SK-N-SH (cell line): ENCODE results near the gene NR1I2. TPM values are rescaled to one million over a fixed set of nuclear protein-coding genes. Genes with fewer than 3 reads are reported as not detected.

Experiments
- CTCF ChIA-PET: fragments of 300-600, 350-600 bp; formaldehyde crosslinking; extraction: SDS; loops from one replicate; lab custom pipeline; 2021; lab: Yijun Ruan, JAX
- POLR2A ChIA-PET: fragments of 350-600 bp; sonication (Branson Sonifier 250); formaldehyde crosslinking; extraction: SDS; loops from one replicate; lab custom pipeline; 2020; ENCODE audit warnings: antibody characterized with exemption, inconsistent platforms; lab: Yijun Ruan, JAX
- DNase-seq: peaks from one replicate; pipeline ENCODE4 v3.0.0; 2012
- H2AFZ ChIP-seq: fragments of 200-600 bp; sonication (generic); 2 replicates; pipeline ENCODE4 v1.8.1; 2016; ENCODE audit warnings: antibody characterized with exemption, mild to moderate bottlenecking, low read depth
- H3F3A ChIP-seq: fragments of 200-600 bp; sonication (generic); replicated peaks from 2 replicates; pipeline ENCODE3; 2016; ENCODE audit warnings: antibody characterized with exemption, mild to moderate bottlenecking; ENCODE audit not compliant: insufficient read depth
- H3K27ac ChIP-seq, 2 experiments: fragments of 200-500 bp in 1 of 2; fragments of 200-600 bp in 1 of 2; sonication (Bioruptor generic) in 1 of 2; sonication (generic), shearing (Covaris generic) in 1 of 2; 2 replicates each; pipeline versions ENCODE4 v1.5.1 to v1.6.1; 2014 to 2016; ENCODE audit warnings: low read depth in 2 of 2, inconsistent platforms in 1 of 2, low read length in 1 of 2, mild to moderate bottlenecking in 1 of 2, mixed read lengths in 1 of 2
- H3K27me3 ChIP-seq: fragments of 200-600 bp; sonication (generic), shearing (Covaris generic); 2 replicates; pipeline ENCODE4 v1.6.1; 2016; ENCODE audit warnings: mixed run types; ENCODE audit not compliant: insufficient read depth
- H3K36me3 ChIP-seq, 2 experiments: fragments of 200-500 bp in 1 of 2; fragments of 200-600 bp in 1 of 2; sonication (Bioruptor generic) in 1 of 2; sonication (generic) in 1 of 2; replicated peaks in 1 of 2; 2 replicates each; pipeline versions ENCODE3 to v1.5.1; 2014 to 2016; ENCODE audit warnings: low read length in 1 of 2, mild to moderate bottlenecking in 1 of 2; ENCODE audit not compliant: insufficient read depth in 2 of 2, control insufficient read depth in 1 of 2
- H3K4me1 ChIP-seq, 2 experiments: fragments of 200-500 bp in 1 of 2; fragments of 200-600 bp in 1 of 2; sonication (Bioruptor generic) in 1 of 2; sonication (generic), shearing (Covaris generic) in 1 of 2; 2 replicates each; pipeline versions ENCODE4 v1.5.1 to v1.6.1; 2014 to 2016; ENCODE audit warnings: low read depth in 1 of 2, low read length in 1 of 2, mixed run types in 1 of 2; ENCODE audit not compliant: insufficient read depth in 2 of 2, control insufficient read depth in 1 of 2
- H3K4me2 ChIP-seq: fragments of 200-600 bp; sonication (generic), shearing (Covaris generic); 2 replicates; pipeline ENCODE4 v1.6.1; 2017; ENCODE audit warnings: mixed run types
- H3K4me3 ChIP-seq, 2 experiments: fragments of 200-500 bp in 1 of 2; fragments of 200-600 bp in 1 of 2; sonication (Bioruptor generic) in 1 of 2; sonication (generic), shearing (Covaris generic) in 1 of 2; 2 replicates each; pipeline versions ENCODE4 v1.5.1 to v1.8.1; 2014 to 2016; ENCODE audit warnings: low read depth in 2 of 2, inconsistent platforms in 1 of 2, low read length in 1 of 2, mild to moderate bottlenecking in 1 of 2, mixed read lengths in 1 of 2, moderate library complexity in 1 of 2
- H3K79me2 ChIP-seq: fragments of 200-600 bp; sonication (generic); 2 replicates; pipeline ENCODE4 v1.8.1; 2017; ENCODE audit warnings: mild to moderate bottlenecking; ENCODE audit not compliant: insufficient read depth
- H3K9ac ChIP-seq: fragments of 200-600 bp; sonication (generic); 2 replicates; pipeline ENCODE4 v1.6.1; 2017; ENCODE audit warnings: mixed run types
- H3K9me2 ChIP-seq: fragments of 200-600 bp; sonication (generic); 2 replicates; pipeline ENCODE4 v1.6.1; 2017; ENCODE audit warnings: mixed run types
- H3K9me3 ChIP-seq: fragments of 200-600 bp; sonication (generic); 2 replicates; pipeline ENCODE4 v1.6.1; 2017; ENCODE audit warnings: mixed run types, mild to moderate bottlenecking, moderate library complexity
- H4K20me1 ChIP-seq: fragments of 200-600 bp; sonication (generic); 2 replicates; pipeline ENCODE4 v1.6.1; 2017; ENCODE audit warnings: mild to moderate bottlenecking, mixed run types; ENCODE audit not compliant: insufficient read depth
- CHD2 ChIP-seq: fragments of 150-350 bp; IDR thresholded peaks from 2 replicates; pipeline ENCODE4 v1.6.1; 2018; ENCODE audit warnings: low read length; ENCODE audit not compliant: partially characterized antibody
- ELF1 ChIP-seq: IDR thresholded peaks from 2 replicates; pipeline ENCODE4 v1.4.0; 2012
- EP300 ChIP-seq, 2 experiments: IDR thresholded peaks; 2 replicates each; pipeline versions ENCODE4 v1.4.0 to v1.6.1; 2012; ENCODE audit warnings: borderline replicate concordance in 1 of 2, low read depth in 1 of 2, low read length in 1 of 2
- EZH2phosphoT487 ChIP-seq: fragments of 200-600 bp; sonication (generic); IDR thresholded peaks from 2 replicates; pipeline ENCODE4 v1.6.1; 2017; ENCODE audit warnings: low read depth, mixed run types, mild to moderate bottlenecking, antibody characterized with exemption, moderate library complexity, borderline replicate concordance
- GABPA ChIP-seq: IDR thresholded peaks from 2 replicates; pipeline ENCODE4 v1.4.0; 2012; ENCODE audit warnings: low read depth, mild to moderate bottlenecking
- GATA2 ChIP-seq: sonication (generic); formaldehyde crosslinking; IDR thresholded peaks from 2 replicates; pipeline ENCODE4 v1.5.0; 2020; ENCODE audit warnings: mild to moderate bottlenecking, missing genetic modification reagents
- JUND ChIP-seq: IDR thresholded peaks from 2 replicates; pipeline ENCODE4 v1.4.0; 2012
- MEF2A ChIP-seq: IDR thresholded peaks from 2 replicates; pipeline ENCODE4 v1.4.0; 2012; ENCODE audit warnings: low read depth, borderline replicate concordance
- NFIC ChIP-seq: IDR thresholded peaks from 2 replicates; pipeline ENCODE4 v1.4.0; 2012; ENCODE audit warnings: borderline replicate concordance
- POLR2AphosphoS5 ChIP-seq: IDR thresholded peaks from 2 replicates; pipeline ENCODE4 v1.6.1; 2012; ENCODE audit warnings: low read depth, low read length
- SIN3A ChIP-seq: IDR thresholded peaks from 2 replicates; pipeline ENCODE4 v1.6.1; 2012; ENCODE audit warnings: low read depth, mild to moderate bottlenecking, low read length, moderate library complexity, borderline replicate concordance
- TAF1 ChIP-seq: IDR thresholded peaks from 2 replicates; pipeline ENCODE4 v1.6.1; 2012; ENCODE audit warnings: low read depth, mild to moderate bottlenecking, low read length, moderate library complexity, borderline replicate concordance
- TCF12 ChIP-seq: IDR thresholded peaks from 2 replicates; pipeline ENCODE4 v1.4.0; 2012
- YY1 ChIP-seq: IDR thresholded peaks from 2 replicates; pipeline ENCODE4 v1.4.0; 2012; ENCODE audit warnings: low read depth, mild to moderate bottlenecking
- WGBS: methylation state at CpG from one replicate; pipeline ENCODE4 v1.1.6; 2017; ENCODE audit warnings: low lambda C conversion rate; 5-methylcytosine and 5-hydroxymethylcytosine counted together
- polyA plus RNA-seq, 3 experiments: library from polyadenylated mRNA; depleted of rRNA; stranded (reverse); fragments of >200 nt; gene quantifications; 2 replicates each; pipeline ENCODE4 v1.2.3, GENCODE V29; 2012
- TF ChIP-seq, protein P1 (sequence below): fragments of 150-350 bp; IDR thresholded peaks from 2 replicates; pipeline ENCODE4 v1.6.1; 2016; ENCODE audit warnings: mild to moderate bottlenecking, low read depth, low read length
- TF ChIP-seq, protein P2 (sequence below): IDR thresholded peaks from 2 replicates; pipeline ENCODE4 v1.6.1; 2012; ENCODE audit warnings: mild to moderate bottlenecking, low read depth, low read length, moderate library complexity
- TF ChIP-seq, protein P3 (sequence below): IDR thresholded peaks from 2 replicates; pipeline ENCODE4 v1.4.0; 2012; ENCODE audit warnings: low read depth, borderline replicate concordance
- TF ChIP-seq, protein P4 (sequence below): fragments of 200-600 bp; sonication (generic); IDR thresholded peaks from 2 replicates; pipeline ENCODE4 v1.6.1; 2017; ENCODE audit warnings: antibody characterized with exemption, mild to moderate bottlenecking, moderate library complexity

The NR1I2 gene
- polyA plus RNA-seq, 1 of the 3 experiments (the other 2 are of a cell fraction), result 0.03 TPM

DNA sequence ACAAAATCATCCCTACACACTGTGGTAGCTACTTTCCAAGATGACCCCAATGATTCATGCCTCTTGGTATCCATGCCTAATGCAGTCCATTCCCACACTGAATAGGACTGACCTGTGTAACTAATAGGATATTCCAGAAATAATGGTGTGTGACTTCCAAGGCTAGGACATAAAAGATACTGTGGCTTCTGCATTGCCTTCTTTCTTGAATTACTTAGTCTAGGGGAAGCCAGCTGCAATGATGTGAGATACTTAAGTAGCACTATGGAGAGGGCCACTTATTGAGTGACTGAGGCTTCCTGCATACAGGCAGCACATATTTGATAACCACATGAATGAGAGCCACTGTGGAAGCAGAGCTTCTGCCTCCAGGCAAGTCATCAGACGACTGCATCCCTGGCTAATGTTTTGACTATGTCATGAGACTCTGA, 50.1 kb downstream of the NR1I2 start:
- no peak overlapping the region for H2AFZ ChIP-seq
- peak overlapping the region in 1 of 2 experiments; percentile 47; a peak in 2 of 4 replicates for H3K27ac ChIP-seq
- peaks cover 12% of the 10 kb centered on the region for H3K79me2 ChIP-seq
- H3K4me2 ChIP-seq, result no peak overlapping the region
- TF ChIP-seq, protein P1, sequence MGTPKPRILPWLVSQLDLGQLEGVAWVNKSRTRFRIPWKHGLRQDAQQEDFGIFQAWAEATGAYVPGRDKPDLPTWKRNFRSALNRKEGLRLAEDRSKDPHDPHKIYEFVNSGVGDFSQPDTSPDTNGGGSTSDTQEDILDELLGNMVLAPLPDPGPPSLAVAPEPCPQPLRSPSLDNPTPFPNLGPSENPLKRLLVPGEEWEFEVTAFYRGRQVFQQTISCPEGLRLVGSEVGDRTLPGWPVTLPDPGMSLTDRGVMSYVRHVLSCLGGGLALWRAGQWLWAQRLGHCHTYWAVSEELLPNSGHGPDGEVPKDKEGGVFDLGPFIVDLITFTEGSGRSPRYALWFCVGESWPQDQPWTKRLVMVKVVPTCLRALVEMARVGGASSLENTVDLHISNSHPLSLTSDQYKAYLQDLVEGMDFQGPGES, result no peak
- TF ChIP-seq GATA2 (CRISPR knock-in tag) (no peak), MEF2A (no peak)
- TF ChIP-seq, protein P2, sequence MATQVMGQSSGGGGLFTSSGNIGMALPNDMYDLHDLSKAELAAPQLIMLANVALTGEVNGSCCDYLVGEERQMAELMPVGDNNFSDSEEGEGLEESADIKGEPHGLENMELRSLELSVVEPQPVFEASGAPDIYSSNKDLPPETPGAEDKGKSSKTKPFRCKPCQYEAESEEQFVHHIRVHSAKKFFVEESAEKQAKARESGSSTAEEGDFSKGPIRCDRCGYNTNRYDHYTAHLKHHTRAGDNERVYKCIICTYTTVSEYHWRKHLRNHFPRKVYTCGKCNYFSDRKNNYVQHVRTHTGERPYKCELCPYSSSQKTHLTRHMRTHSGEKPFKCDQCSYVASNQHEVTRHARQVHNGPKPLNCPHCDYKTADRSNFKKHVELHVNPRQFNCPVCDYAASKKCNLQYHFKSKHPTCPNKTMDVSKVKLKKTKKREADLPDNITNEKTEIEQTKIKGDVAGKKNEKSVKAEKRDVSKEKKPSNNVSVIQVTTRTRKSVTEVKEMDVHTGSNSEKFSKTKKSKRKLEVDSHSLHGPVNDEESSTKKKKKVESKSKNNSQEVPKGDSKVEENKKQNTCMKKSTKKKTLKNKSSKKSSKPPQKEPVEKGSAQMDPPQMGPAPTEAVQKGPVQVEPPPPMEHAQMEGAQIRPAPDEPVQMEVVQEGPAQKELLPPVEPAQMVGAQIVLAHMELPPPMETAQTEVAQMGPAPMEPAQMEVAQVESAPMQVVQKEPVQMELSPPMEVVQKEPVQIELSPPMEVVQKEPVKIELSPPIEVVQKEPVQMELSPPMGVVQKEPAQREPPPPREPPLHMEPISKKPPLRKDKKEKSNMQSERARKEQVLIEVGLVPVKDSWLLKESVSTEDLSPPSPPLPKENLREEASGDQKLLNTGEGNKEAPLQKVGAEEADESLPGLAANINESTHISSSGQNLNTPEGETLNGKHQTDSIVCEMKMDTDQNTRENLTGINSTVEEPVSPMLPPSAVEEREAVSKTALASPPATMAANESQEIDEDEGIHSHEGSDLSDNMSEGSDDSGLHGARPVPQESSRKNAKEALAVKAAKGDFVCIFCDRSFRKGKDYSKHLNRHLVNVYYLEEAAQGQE, result no peak
- DNase-seq, result no peak
- ChIA-PET CTCF (interaction anchor here (0.7 to 1.5 kb wide), 3 partner anchors 8 to 586 kb away, joined by 3 to 4 read pairs (median 3); no protein-coding TSS in a partner anchor), POLR2A (no interaction called here)
- H3K36me3 ChIP-seq, result peaks cover 5 to 8% of the 10 kb centered on the region in 2 experiments
- H3K27me3 ChIP-seq, result no peaks in the 10 kb centered on the region
- WGBS, result 58% methylated on average over 1 of the region's 1 CpG
- no peak overlapping the region for H3K9ac ChIP-seq
- no peaks in the 10 kb centered on the region for H3F3A ChIP-seq
- H3K9me3 ChIP-seq, result no peaks in the 10 kb centered on the region
- peaks cover 5 to 13% of the 10 kb centered on the region in 2 experiments; a peak in 3 of 4 replicates for H3K4me1 ChIP-seq
- no peaks in the 10 kb centered on the region; the same call in 1 of the 2 replicates for H4K20me1 ChIP-seq
- H3K4me3 ChIP-seq, result no peak overlapping the region
- no peaks in the 10 kb centered on the region for H3K9me2 ChIP-seq

DNA sequence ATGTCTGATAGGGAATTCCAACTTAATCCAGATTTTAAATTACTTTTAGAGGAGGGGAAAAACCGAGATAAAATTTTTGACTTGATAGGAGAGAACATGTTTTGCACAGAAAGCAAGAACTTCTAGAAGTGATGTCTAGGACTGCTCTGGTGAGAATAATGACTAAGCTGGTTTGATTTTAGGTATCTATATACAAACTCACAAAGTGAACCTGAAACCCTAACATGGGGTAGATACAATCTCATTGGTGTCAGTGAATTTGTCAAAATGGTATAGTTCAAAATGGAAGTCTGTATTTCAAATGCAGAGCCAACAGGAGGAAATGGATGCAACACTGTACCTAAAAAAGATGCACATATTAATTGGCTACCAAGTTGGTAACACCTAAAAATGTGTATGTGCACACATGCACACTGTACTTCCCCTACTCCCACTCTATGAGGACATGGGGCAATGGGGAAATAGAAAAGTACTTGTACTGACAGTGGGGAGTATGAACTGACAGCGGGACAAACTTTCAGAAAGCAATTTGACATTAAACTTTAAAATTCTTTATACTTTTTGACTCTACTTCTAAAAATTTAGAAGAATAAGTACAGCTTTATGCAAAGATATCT, 53.0 kb downstream of the NR1I2 start:
- Histone ChIP-seq H3K4me3 (no peak overlapping the region), H3K79me2 (peaks cover 5% of the 10 kb centered on the region; the same call in 1 of the 2 replicates), H3K36me3 (peaks cover 16 to 27% of the 10 kb centered on the region in 2 experiments), H3K9me3 (no peaks in the 10 kb centered on the region), H3K9ac (no peak overlapping the region), H3K4me1 (peaks cover 5 to 7% of the 10 kb centered on the region in 2 experiments; a peak in 3 of 4 replicates), H2AFZ (no peak overlapping the region), H3F3A (no peaks in the 10 kb centered on the region), H3K4me2 (no peak overlapping the region), H3K9me2 (no peaks in the 10 kb centered on the region), H3K27ac (no peak overlapping the region), H4K20me1 (no peaks in the 10 kb centered on the region; the same call in 1 of the 2 replicates), H3K27me3 (no peaks in the 10 kb centered on the region)
- no peak for DNase-seq
- CTCF ChIA-PET, result no interaction called here
- WGBS, result 96% methylated on average over 2 of the region's 2 CpGs
- POLR2A ChIA-PET, result no interaction called here
- TF ChIP-seq SIN3A (no peak), TCF12 (no peak), POLR2AphosphoS5 (no peak), EP300 (IDR thresholded peaks at IDR 0.05; ENCODE audit: borderline replicate concordance in 1 of 2, low read depth in 1 of 2, low read length in 1 of 2) (no peak), GABPA (no peak), YY1 (no peak), NFIC (no peak), EZH2phosphoT487 (no peak), JUND (no peak), GATA2 (CRISPR knock-in tag) (no peak), ELF1 (no peak), CHD2 (no peak), TAF1 (no peak)
- TF ChIP-seq, protein P3, sequence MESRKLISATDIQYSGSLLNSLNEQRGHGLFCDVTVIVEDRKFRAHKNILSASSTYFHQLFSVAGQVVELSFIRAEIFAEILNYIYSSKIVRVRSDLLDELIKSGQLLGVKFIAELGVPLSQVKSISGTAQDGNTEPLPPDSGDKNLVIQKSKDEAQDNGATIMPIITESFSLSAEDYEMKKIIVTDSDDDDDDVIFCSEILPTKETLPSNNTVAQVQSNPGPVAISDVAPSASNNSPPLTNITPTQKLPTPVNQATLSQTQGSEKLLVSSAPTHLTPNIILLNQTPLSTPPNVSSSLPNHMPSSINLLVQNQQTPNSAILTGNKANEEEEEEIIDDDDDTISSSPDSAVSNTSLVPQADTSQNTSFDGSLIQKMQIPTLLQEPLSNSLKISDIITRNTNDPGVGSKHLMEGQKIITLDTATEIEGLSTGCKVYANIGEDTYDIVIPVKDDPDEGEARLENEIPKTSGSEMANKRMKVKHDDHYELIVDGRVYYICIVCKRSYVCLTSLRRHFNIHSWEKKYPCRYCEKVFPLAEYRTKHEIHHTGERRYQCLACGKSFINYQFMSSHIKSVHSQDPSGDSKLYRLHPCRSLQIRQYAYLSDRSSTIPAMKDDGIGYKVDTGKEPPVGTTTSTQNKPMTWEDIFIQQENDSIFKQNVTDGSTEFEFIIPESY, result no peak
- TF ChIP-seq, protein P4, sequence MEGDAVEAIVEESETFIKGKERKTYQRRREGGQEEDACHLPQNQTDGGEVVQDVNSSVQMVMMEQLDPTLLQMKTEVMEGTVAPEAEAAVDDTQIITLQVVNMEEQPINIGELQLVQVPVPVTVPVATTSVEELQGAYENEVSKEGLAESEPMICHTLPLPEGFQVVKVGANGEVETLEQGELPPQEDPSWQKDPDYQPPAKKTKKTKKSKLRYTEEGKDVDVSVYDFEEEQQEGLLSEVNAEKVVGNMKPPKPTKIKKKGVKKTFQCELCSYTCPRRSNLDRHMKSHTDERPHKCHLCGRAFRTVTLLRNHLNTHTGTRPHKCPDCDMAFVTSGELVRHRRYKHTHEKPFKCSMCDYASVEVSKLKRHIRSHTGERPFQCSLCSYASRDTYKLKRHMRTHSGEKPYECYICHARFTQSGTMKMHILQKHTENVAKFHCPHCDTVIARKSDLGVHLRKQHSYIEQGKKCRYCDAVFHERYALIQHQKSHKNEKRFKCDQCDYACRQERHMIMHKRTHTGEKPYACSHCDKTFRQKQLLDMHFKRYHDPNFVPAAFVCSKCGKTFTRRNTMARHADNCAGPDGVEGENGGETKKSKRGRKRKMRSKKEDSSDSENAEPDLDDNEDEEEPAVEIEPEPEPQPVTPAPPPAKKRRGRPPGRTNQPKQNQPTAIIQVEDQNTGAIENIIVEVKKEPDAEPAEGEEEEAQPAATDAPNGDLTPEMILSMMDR, result no peak
